GM21360 (cell line): Measurements from ENCODE around the gene HOXC5.
"Not testable (repeated sequence)": the region's sequence is repeated elsewhere in the genome, so short reads cannot be mapped to it uniquely, and the experiment has no call there.

ENCODE experiments used
- ATAC-seq: cut with Tn5 transposase; IDR thresholded peaks from one replicate; pipeline ENCODE4 v1.9.1; 2021; ENCODE audit warnings: mild to moderate bottlenecking, moderate library complexity; ENCODE audit not compliant: unreplicated experiment

The HOXC5 gene

GRCh38 chr12:54060174-54060974 is 27.5 kb downstream of the HOXC5 start:
- ATAC-seq = no peak

GRCh38 chr12:54060975-54061778 is 28.3 kb downstream of the HOXC5 start:
- ATAC-seq = no peak

- no peak for ATAC-seq
Observed at GRCh38 chr12:54065677-54066076, 32.8 kb downstream of the HOXC5 start.

GRCh38 chr12:54066408-54066807 is 33.6 kb downstream of the HOXC5 start:
- no peak for ATAC-seq

GRCh38 chr12:54068418-54069070 is 35.7 kb downstream of the HOXC5 start:
- no peak for ATAC-seq

- ATAC-seq = no peak
Observed at GRCh38 chr12:54071942-54072341, 39.1 kb downstream of the HOXC5 start.

GRCh38 chr12:54074308-54074707 is 41.5 kb downstream of the HOXC5 start:
- ATAC-seq = no peak

- ATAC-seq = no peak
Observed at GRCh38 chr12:54075409-54075808, 42.6 kb downstream of the HOXC5 start.

GRCh38 chr12:54075974-54076373 is 43.1 kb downstream of the HOXC5 start:
- ATAC-seq = no peak

- not testable (repeated sequence) for ATAC-seq
Observed at GRCh38 chr12:54077843-54078242, 45.0 kb downstream of the HOXC5 start.

- ATAC-seq = not testable (repeated sequence)
Observed at GRCh38 chr12:54079115-54079514, 46.3 kb downstream of the HOXC5 start.

- not testable (repeated sequence) for ATAC-seq
Observed at GRCh38 chr12:54080008-54080924, 47.4 kb downstream of the HOXC5 start.

- not testable (repeated sequence) for ATAC-seq
Observed at GRCh38 chr12:54081053-54081514, 48.2 kb downstream of the HOXC5 start.

- ATAC-seq = not testable (repeated sequence)
Observed at GRCh38 chr12:54081581-54082396, 48.9 kb downstream of the HOXC5 start.

- ATAC-seq = no peak
Observed at GRCh38 chr12:54082397-54082892, 49.6 kb downstream of the HOXC5 start.
